Ovary (tissue), 9 donors: ENCODE results near the gene TMEM30B. TPM values are rescaled to one million over a fixed set of nuclear protein-coding genes. Genes with fewer than 3 reads are reported as not detected.

Experiments used
- DNase-seq, 5 donors: peaks; one replicate each; pipeline ENCODE4 v3.0.0-alpha.2; 2019 to 2020
- H3K27ac ChIP-seq, 2 donors: fragments of 200-600 bp; one replicate each; pipeline versions ENCODE4 v1.5.1 to v1.8.0; 2019 to 2022
- H3K27me3 ChIP-seq: fragments of 200-600 bp; one replicate; pipeline ENCODE4 v1.8.0; 2022
- H3K36me3 ChIP-seq: fragments of 200-600 bp; sonication (generic); one replicate; pipeline ENCODE4 v1.5.1; 2019
- H3K4me1 ChIP-seq: one replicate; pipeline ENCODE4 v1.8.1; 2013; ENCODE audit warnings: mild to moderate bottlenecking, moderate library complexity; ENCODE audit not compliant: insufficient read depth
- H3K4me3 ChIP-seq: fragments of 200-600 bp; sonication (generic); one replicate; pipeline ENCODE4 v1.5.1; 2017
- H3K9me3 ChIP-seq, 2 donors: fragments of 200-600 bp in 1 of 2; sonication (generic) in 1 of 2; one replicate each; pipeline versions ENCODE4 v1.5.1 to v1.8.1; 2013 to 2019; ENCODE audit warnings: mild to moderate bottlenecking in 1 of 2, moderate library complexity in 1 of 2
- CTCF ChIP-seq, 3 donors: fragments of 450-650 bp in 2 of 3; fragments of 200-600 bp in 1 of 3; IDR thresholded peaks; one replicate each; pipeline versions ENCODE4 v1.5.1 to v1.8.0; 2016 to 2022; ENCODE audit warnings: antibody characterized with exemption in 3 of 3, mild to moderate bottlenecking in 1 of 3
- EP300 ChIP-seq: sonication (generic); formaldehyde crosslinking; IDR thresholded peaks from one replicate; pipeline ENCODE4 v1.6.1; 2017; ENCODE audit warnings: antibody characterized with exemption
- POLR2A ChIP-seq: fragments of 450-650 bp; IDR thresholded peaks from one replicate; pipeline ENCODE4 v1.6.1; 2017; ENCODE audit warnings: antibody characterized with exemption, mild to moderate bottlenecking, moderate library complexity
- WGBS, 3 donors: extraction: QIAGEN DNeasy Blood & Tissue Kit in 1 of 3; methylation state at CpG; one replicate each; pipeline versions ENCODE4 v1.1.5 to v1.1.7; 2013 to 2017; 5-methylcytosine and 5-hydroxymethylcytosine counted together
- intact Hi-C, 4 donors: fragments of 100-400 bp; cut with DNase I; formaldehyde crosslinking; loops; one replicate each; pipeline versions ENCODE4 v1.11.0 to v1.15.1; 2022 to 2023
- polyA plus RNA-seq, 2 donors: library from polyadenylated mRNA; stranded (reverse); fragments of 200-250 nt in 1 of 2; fragments of 350-450 nt in 1 of 2; fragmentation: Illumina TruSeq in 1 of 2; extraction: RNeasy Lipid Tissue Mini Kit (QIAGEN cat#74804) in 1 of 2; gene quantifications; one replicate each; pipeline ENCODE4 v1.2.3, GENCODE V29; 2013 to 2014
- total RNA-seq, 7 donors: library from RNA; depleted of rRNA in 2 of 7; stranded (reverse); fragments of >200 nt in 2 of 7; fragmentation: NEBNext Ultra II Directional in 3 of 7; extraction: Animal tissue kit (Norgen Biotek cat#: 25700) in 3 of 7; gene quantifications; one replicate each; pipeline versions ENCODE4 v1.1.0 to v1.2.4, GENCODE V29; 2016 to 2023
- donor health status: DM: no; HTN: no; CAD: no; lungs with moderate emphysema.
- donor health status: DM: no; HTN: no; CAD: no.
- donor health status: Bipolar disorder and iron deficiency.
- donor health status: DM: yes; HTN: yes; CAD: no.
- donor health status: DM: no; HTN: no; CAD: no.
- donor health status: DM: yes; HTN: yes; CAD: no.

Gene TMEM30B
- total and polyA plus RNA-seq, 9 donors = 1.2 to 35.3 (median 3.5) TPM

- TF ChIP-seq CTCF (IDR thresholded peaks at IDR 0.05) = no peak
- TF ChIP-seq EP300 = no peak
- TF ChIP-seq POLR2A = no peak
- H3K4me1 ChIP-seq = peaks cover 4% of the 10 kb centered on the region
- H3K36me3 ChIP-seq = no peaks in the 10 kb centered on the region
Observed at GRCh38 chr14:61284001-61284400, 2.9 kb upstream of the TMEM30B start.

GRCh38 chr14:61282746-61283145 lies 1.6 kb upstream of the TMEM30B start:
- Histone ChIP-seq H3K9me3 (peaks cover 0 to 2% of the 10 kb centered on the region in 2 donors), H3K4me3 (no peak overlapping the region), H3K27me3 (peaks cover 2% of the 10 kb centered on the region), H3K27ac (no peak overlapping the region), H3K36me3 (no peaks in the 10 kb centered on the region), H3K4me1 (peaks cover 4% of the 10 kb centered on the region)
- TF ChIP-seq CTCF (IDR thresholded peaks at IDR 0.05) (no peak), POLR2A (no peak), EP300 (no peak)
- DNase-seq = no peak
- 86 to 88% (median 86%) methylated on average over 2 of the region's 2 CpGs for WGBS, 3 donors
- intact Hi-C loops = no loop called here

More at GRCh38 chr14:61284001-61284400, 2.9 kb upstream of the TMEM30B start:
- DNase-seq = no peak
- peaks cover 0 to 2% of the 10 kb centered on the region in 2 donors for H3K9me3 ChIP-seq
- peaks cover 2% of the 10 kb centered on the region for H3K27me3 ChIP-seq
- intact Hi-C loops = no loop called here
- H3K4me3 ChIP-seq = no peak overlapping the region
- no peak overlapping the region for H3K27ac ChIP-seq
- WGBS, 3 donors = 72 to 80% (median 78%) methylated on average over 3 of the region's 3 CpGs

GRCh38 chr14:61281948-61282275 lies 774 bp upstream of the TMEM30B start:
- TF ChIP-seq CTCF (IDR thresholded peaks at IDR 0.05) (no peak), EP300 (no peak), POLR2A (no peak)
- H3K9me3 ChIP-seq = peaks cover 0 to 2% of the 10 kb centered on the region in 2 donors
- no peak for DNase-seq
- H3K4me3 ChIP-seq = no peak overlapping the region
- H3K27ac ChIP-seq = no peak overlapping the region
- WGBS, 3 donors = 45 to 58% (median 49%) methylated on average over 1 of the region's 1 CpG
- intact Hi-C loops = no loop called here
- H3K36me3 ChIP-seq = no peaks in the 10 kb centered on the region
- peaks cover 4% of the 10 kb centered on the region for H3K4me1 ChIP-seq
- H3K27me3 ChIP-seq = peaks cover 2% of the 10 kb centered on the region

- peak in 2 of 3 donors; percentile 11 to 45 for TF ChIP-seq CTCF (IDR thresholded peaks at IDR 0.05)
- TF ChIP-seq POLR2A = peak; percentile 15
- no peak for TF ChIP-seq EP300
- Histone ChIP-seq H3K4me1 (peaks cover 4% of the 10 kb centered on the region), H3K9me3 (peaks cover 0 to 2% of the 10 kb centered on the region in 2 donors), H3K27me3 (peaks cover 2% of the 10 kb centered on the region), H3K36me3 (no peaks in the 10 kb centered on the region), H3K27ac (peak overlapping the region; percentile 74 to 90), H3K4me3 (peak overlapping the region; percentile 45)
- DNase-seq = peak; percentile 46 to 84 (median 54)
- WGBS, 3 donors = 1 to 3% (median 2%) methylated on average over 29 to 81 of the region's 81 CpGs
- intact Hi-C loops = no loop called here
Observed at GRCh38 chr14:61280526-61281185, 482 bp downstream of the TMEM30B start.
